LNCAP (cell line): ENCODE results near the gene JAG1.

Experiments
- TF ChIP-seq, protein P1 (sequence below): fragments of 450-650 bp; IDR thresholded peaks from 2 replicates; pipeline ENCODE4 v1.5.1; 2017; ENCODE audit warnings: mild to moderate bottlenecking

JAG1 gene

DNA sequence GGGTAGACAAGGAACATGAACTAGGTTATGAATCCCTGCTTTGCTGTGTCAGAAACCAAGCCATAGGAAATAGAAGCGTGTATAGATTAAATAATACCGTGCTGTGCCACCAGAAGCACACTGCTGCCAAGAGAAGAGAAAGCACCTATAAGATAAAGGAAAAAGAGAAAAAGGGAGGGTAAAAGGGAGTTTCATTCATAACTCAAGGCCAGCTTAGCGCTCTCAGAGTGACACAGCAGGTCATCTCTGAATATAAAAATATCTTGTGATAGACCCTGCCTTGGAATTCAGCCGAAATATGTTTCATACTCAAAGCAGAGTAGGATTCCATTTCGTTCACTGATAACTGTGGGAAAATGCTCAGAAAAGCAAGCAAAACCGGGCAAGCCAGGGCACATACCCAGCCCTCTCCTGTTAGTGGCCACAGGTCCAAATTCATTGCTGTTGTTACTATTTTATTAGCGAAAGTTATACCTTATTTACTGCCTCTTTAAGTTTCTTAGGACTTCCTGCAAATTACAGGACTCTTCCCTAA lies 8.7 kb downstream of the JAG1 start:
- TF ChIP-seq, protein P1, sequence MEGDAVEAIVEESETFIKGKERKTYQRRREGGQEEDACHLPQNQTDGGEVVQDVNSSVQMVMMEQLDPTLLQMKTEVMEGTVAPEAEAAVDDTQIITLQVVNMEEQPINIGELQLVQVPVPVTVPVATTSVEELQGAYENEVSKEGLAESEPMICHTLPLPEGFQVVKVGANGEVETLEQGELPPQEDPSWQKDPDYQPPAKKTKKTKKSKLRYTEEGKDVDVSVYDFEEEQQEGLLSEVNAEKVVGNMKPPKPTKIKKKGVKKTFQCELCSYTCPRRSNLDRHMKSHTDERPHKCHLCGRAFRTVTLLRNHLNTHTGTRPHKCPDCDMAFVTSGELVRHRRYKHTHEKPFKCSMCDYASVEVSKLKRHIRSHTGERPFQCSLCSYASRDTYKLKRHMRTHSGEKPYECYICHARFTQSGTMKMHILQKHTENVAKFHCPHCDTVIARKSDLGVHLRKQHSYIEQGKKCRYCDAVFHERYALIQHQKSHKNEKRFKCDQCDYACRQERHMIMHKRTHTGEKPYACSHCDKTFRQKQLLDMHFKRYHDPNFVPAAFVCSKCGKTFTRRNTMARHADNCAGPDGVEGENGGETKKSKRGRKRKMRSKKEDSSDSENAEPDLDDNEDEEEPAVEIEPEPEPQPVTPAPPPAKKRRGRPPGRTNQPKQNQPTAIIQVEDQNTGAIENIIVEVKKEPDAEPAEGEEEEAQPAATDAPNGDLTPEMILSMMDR, result no peak

DNA sequence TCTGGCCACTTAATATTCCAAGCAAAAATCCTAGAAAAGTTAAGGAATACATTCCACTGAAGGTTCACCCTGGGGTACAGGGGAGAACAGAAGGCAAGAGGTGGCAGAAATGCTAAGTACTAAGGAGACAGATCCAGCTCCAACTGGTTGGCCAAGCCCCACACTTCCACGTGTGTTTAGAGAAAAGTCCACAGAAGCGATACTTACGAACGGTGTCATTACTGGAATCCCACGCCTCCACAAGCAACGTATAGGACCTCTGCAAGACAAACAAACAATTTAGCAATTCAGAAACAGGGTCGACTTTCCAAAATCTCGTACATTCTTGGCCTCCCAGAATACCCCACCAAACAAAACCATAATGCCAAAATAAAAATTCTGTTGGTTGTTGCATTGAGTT lies 10.0 kb downstream of the JAG1 start:
- TF ChIP-seq, protein P1, result no peak

DNA sequence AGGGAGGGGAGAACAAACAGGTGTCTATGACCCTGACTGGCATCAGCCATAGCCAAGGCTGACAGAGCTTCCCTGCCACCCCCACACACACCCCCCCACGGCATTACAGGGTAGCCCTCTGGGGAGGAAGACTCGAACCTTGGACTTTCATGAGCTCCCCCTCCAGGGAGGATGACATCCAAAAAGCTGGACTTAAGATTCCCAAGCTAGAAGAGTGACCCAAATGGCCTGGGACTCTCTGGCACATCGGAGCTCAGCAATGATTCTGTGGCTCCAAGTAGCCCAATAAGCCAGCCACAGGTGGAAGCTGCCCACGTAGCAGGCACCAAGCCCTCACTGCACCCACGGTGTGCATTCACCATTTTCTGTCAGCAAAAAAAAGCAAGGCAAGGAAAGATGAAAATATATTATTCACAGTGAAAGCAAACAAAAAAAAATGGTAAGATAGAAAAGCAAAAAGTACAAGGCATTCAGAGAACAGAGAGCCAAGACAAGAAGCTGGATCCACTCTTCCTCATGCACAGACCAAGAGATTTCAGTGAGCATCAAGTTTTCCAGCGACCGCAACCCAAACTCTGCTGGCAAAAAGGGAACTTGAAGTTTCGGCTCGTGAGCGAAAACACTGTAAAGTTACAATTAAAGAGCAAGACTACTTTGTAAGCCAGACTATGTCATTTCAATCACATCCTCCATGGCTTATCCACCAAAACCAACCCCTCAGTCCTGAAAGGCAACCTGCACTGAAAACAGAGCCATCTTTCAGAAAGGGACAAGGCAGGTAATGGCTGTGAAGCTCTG lies 10.9 kb downstream of the JAG1 start:
- TF ChIP-seq, protein P1, result no peak

DNA sequence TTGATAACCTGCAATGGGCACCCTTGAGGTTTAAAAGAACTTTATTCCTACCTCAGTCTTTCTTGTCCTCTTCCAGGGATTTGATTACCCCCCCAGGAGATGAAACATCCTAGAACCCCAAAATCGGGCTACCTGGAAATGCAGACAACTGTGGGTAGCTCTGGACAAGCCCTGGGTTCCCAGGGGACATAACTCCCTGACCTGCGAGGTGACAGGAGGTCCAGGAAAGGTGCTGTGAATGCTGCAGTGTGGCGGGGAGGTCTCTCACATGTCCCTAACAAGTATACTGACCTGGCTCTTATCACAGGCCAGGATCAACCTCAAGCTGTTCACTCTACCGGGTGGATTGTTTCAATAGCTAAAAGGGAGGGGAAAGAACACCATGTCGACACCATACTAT lies 11.6 kb downstream of the JAG1 start:
- TF ChIP-seq, protein P1, result no peak

DNA sequence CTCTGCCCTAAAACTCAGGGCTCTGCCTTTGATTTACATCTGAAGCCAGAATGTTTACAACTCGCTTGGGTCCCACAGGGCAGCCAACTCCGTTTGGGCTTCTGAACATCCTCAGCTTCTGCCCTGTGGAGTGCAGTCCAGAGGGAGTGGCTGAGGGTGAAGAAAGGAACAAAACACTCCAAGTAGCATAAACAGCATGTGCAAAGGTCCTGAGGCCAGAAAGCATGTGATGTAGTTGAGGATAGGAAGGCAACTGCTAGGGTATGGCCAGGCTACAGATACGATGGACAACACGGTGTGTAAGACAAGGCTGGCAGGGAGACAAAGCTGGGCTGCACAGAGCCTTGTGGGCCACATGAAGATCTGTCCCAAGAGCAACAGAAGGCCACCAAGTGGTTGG lies 12.5 kb downstream of the JAG1 start:
- TF ChIP-seq, protein P1, result no peak

DNA sequence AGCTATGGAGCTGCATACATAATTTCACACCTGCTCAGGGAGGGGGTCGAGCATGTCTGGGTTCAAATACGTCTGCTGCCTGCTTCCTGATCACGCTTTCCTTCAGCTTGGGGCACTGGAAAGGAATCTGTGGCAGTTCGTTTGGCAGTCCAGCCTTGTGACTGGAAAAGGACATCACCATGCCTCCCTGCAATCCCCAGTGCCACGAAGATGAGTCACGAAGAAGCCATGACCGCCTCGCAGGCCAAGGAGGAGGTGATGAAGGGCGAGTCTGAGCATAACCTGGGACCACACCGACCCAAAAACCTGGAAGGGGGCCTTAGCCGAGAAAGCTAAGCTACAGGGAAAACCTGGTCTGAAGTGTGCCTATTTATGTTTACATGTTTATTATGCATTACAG lies 13.1 kb downstream of the JAG1 start:
- TF ChIP-seq, protein P1, result no peak

DNA sequence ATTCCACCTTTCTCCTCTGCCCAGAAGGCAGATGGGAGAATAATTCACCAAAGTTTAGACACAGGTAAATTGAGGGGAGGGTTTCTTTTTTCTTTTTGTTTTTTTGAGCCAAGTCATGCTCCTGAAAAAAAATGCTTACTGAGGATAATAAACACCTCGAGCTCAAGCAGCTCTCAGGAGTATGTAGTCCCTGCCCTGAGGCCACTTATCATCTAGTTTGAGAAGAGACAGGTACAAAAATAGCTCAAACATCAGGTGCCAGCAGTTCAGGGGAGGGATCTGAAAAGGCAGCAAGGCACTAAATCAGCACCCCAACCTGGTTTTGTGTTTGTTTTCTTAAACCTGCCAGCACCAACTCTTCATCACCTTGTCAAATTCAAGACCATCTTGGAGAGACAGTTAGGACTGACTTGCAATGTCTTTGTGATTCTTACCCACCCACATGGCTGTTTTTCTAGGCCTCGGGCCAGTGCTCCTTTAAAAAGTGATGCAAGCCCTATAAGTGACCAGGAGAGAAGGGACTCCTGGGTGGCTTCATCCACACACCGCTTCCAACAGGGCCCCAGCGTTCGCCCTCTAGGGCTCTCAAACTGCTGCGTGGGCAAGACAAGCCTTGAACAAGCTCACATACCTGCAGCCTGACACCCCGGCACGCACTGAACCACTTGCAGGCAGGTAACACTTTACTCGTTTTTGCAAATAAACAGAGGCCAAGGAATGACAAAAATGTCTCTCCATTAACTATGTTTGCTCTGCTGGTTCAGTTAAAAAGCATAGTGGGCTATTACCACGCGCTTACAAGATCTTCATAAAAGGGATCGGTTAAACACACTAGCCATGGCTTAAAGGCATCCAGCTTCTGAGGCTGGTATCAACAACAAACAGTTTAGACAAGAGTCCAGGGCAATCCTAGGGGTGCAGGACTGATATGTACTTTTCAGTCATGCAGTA lies 13.9 kb downstream of the JAG1 start:
- TF ChIP-seq, protein P1, result no peak
